GM20000 (cell line): ENCODE results near the gene PLCE1.

ENCODE experiments used
- DNase-seq: peaks from one replicate; pipeline ENCODE4 v3.0.0; 2012; ENCODE audit warnings: low spot score
- CTCF ChIP-seq: IDR thresholded peaks from 2 replicates; pipeline ENCODE4 v1.5.1; 2012; ENCODE audit warnings: mild to moderate bottlenecking, control low read depth; ENCODE audit errors: extremely low read depth, missing control alignments

Gene PLCE1

DNA sequence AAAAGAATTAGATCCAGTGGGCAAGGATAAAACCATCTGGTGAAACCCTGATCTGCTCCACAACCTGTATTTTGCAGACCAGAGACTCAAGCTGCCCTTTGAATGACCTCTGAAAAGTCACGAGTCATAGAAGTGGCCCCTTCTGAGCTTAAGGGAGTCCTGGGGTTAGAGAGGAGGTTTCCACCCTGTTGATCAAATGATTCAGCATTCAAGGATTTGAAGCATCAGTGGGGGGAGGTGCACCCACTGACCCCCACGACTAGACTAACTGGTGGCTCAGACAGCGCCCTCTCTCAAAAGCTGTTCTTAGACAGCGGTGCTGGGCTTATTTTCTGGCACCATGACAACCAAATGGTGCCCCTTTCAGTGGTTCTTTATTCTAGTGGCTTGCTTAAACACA is 44.3 kb downstream of the PLCE1 start:
- no peak for TF ChIP-seq CTCF

GRCh38 chr10:94041206-94041605 is 47.5 kb downstream of the PLCE1 start:
- no peak for DNase-seq
- TF ChIP-seq CTCF: no peak

More for the DNA sequence above, 44.3 kb downstream of the PLCE1 start:
- no peak for DNase-seq

GRCh38 chr10:94042001-94042833 is 48.5 kb downstream of the PLCE1 start:
- no peak for DNase-seq
- no peak for TF ChIP-seq CTCF

GRCh38 chr10:94042834-94043175 is 49.1 kb downstream of the PLCE1 start:
- no peak for DNase-seq
- no peak for TF ChIP-seq CTCF
